Upper lobe of left lung (tissue), 6 donors: ENCODE results near the gene TMEM183A. TPM values are rescaled to one million over a fixed set of nuclear protein-coding genes. Genes with fewer than 3 reads are reported as not detected.

Experiments used
- ATAC-seq, 2 donors: fragments of 200-7000 bp; cut with Tn5 transposase; one replicate each; pipeline ENCODE4 v1.9.1; 2022; ENCODE audit warnings: mild to moderate bottlenecking in 2 of 2, moderate library complexity in 2 of 2; ENCODE audit not compliant: low FRiP score in 2 of 2
- DNase-seq, 2 donors: peaks; one replicate each; pipeline ENCODE4 v3.0.0-alpha.2; 2019 to 2020
- H3K27ac ChIP-seq, 4 donors: fragments of 200-600 bp; sonication (generic); one replicate each; pipeline ENCODE4 v1.5.1; 2016 to 2019
- H3K27me3 ChIP-seq, 4 donors: fragments of 200-600 bp; sonication (generic); one replicate each; pipeline ENCODE4 v1.5.1; 2017 to 2019
- H3K36me3 ChIP-seq, 4 donors: fragments of 200-600 bp; sonication (generic); one replicate each; pipeline ENCODE4 v1.5.1; 2016 to 2019
- H3K4me1 ChIP-seq, 4 donors: fragments of 200-600 bp; sonication (generic); one replicate each; pipeline ENCODE4 v1.5.1; 2018 to 2019
- H3K4me3 ChIP-seq, 4 donors: fragments of 200-600 bp; sonication (generic); one replicate each; pipeline ENCODE4 v1.5.1; 2017 to 2019; ENCODE audit warnings: mild to moderate bottlenecking in 2 of 4, moderate library complexity in 1 of 4
- H3K9me3 ChIP-seq, 4 donors: fragments of 200-600 bp; sonication (generic); one replicate each; pipeline ENCODE4 v1.5.1; 2018 to 2019
- EP300 ChIP-seq, 4 donors: sonication (generic); formaldehyde crosslinking; IDR thresholded peaks; one replicate each; pipeline ENCODE4 v1.5.1; 2017; ENCODE audit warnings: antibody characterized with exemption in 4 of 4, control low read depth in 2 of 4
- POLR2A ChIP-seq, 4 donors: fragments of 450-650 bp; IDR thresholded peaks; one replicate each; pipeline ENCODE4 v1.5.1; 2016 to 2017; ENCODE audit warnings: antibody characterized with exemption in 4 of 4, mild to moderate bottlenecking in 2 of 4
- POLR2AphosphoS5 ChIP-seq, 2 donors: sonication (generic); formaldehyde crosslinking; IDR thresholded peaks; one replicate each; pipeline ENCODE4 v1.5.1; 2017; ENCODE audit warnings: antibody characterized with exemption in 2 of 2
- WGBS, 2 donors: methylation state at CpG; one replicate each; pipeline ENCODE4 v1.1.5; 2017 to 2018; 5-methylcytosine and 5-hydroxymethylcytosine counted together
- total RNA-seq, 6 donors: library from RNA; depleted of rRNA in 4 of 6; stranded (reverse); fragments of >200 nt in 4 of 6; gene quantifications; one replicate each; pipeline versions ENCODE4 v1.1.0 to v1.2.1, GENCODE V29; 2016 to 2021
- TF ChIP-seq, protein P1 (sequence below), 6 experiments: fragments of 450-650 bp in 4 of 6; fragments of 200-600 bp in 2 of 6; sonication (generic) in 2 of 6; IDR thresholded peaks; one replicate each; pipeline ENCODE4 v1.5.1; 2016 to 2019; ENCODE audit warnings: antibody characterized with exemption in 6 of 6
- donor health status: DM: no; HTN: no; CAD: no; lungs with moderate emphysema.
- donor health status: DM: no; HTN: yes; CAD: no; lungs with severe emphysema.

Gene TMEM183A
- total RNA-seq, 6 donors from 2014 or later = 45.4 to 71.9 (median 68.1) TPM

DNA sequence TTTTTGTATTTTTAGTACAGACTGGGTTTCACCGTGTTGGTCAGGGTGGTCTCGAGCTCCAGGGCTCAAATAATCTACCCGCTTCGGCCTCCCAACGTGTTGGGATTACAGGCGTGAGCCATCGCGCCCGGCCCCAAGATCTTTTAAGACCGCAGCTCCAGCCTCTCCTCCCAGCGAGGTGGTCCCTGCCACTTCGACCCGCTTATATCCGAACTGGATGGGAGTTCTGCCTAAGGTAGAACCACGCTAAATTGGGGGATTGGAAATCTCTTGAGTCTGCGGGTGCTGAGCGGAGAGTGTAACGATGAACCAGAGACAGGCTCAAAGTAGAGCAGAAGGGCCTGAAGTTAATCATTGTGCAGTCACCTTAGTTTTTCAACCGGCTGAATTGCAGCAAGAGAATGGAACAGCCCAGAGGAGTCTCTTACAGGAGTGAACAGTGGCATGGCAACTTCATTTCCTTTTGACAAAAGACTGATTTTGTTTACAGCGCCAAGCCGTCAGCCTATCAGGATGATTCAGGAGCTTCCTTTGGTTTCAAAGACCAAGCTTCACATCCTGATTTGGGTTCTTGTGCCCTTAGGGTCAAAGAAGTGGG lies 39.4 kb upstream of the TMEM183A start:
- Histone ChIP-seq H3K27me3 (no peaks in the 10 kb centered on the region), H3K27ac (peak overlapping the region; percentile 81 to 96 (median 92)), H3K36me3 (peaks cover 0 to 23% (median 14%) of the 10 kb centered on the region in 4 donors), H3K4me3 (peak overlapping the region; percentile 23 to 94 (median 80)), H3K9me3 (no peaks in the 10 kb centered on the region), H3K4me1 (peaks cover 25 to 36% (median 26%) of the 10 kb centered on the region in 4 donors)
- WGBS, 2 donors = 5 to 8% methylated on average over 14 to 21 of the region's 21 CpGs
- DNase-seq (peak; percentile 33 to 44), ATAC-seq (peak in 1 of 2 donors; percentile 18)
- TF ChIP-seq EP300 (IDR thresholded peaks at IDR 0.05) = no peak
- TF ChIP-seq POLR2AphosphoS5 (IDR thresholded peaks at IDR 0.05) = no peak
- peak in 1 of 4 donors; percentile 24 for TF ChIP-seq POLR2A (IDR thresholded peaks at IDR 0.05)
- TF ChIP-seq, protein P1, sequence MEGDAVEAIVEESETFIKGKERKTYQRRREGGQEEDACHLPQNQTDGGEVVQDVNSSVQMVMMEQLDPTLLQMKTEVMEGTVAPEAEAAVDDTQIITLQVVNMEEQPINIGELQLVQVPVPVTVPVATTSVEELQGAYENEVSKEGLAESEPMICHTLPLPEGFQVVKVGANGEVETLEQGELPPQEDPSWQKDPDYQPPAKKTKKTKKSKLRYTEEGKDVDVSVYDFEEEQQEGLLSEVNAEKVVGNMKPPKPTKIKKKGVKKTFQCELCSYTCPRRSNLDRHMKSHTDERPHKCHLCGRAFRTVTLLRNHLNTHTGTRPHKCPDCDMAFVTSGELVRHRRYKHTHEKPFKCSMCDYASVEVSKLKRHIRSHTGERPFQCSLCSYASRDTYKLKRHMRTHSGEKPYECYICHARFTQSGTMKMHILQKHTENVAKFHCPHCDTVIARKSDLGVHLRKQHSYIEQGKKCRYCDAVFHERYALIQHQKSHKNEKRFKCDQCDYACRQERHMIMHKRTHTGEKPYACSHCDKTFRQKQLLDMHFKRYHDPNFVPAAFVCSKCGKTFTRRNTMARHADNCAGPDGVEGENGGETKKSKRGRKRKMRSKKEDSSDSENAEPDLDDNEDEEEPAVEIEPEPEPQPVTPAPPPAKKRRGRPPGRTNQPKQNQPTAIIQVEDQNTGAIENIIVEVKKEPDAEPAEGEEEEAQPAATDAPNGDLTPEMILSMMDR (IDR thresholded peaks at IDR 0.05) = no peak

DNA sequence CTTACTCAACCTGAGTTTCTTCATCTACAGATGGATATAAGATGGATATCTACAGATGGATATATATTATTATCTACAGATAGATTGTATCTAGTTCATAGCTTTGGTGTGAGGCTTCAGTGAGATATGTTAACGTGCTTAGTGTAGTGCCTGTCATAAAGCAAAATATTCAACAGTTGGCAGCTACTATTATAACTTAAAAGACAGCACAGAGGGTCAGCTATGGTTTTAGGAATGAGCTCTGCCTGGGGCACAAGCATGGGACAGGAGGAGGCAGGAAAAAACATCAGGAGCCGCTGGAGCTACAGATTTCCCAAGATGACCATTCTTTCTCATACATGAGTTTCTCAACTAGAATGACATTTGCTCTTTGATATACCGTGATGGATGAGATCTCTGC lies 38.8 kb upstream of the TMEM183A start:
- Histone ChIP-seq H3K27ac (peak overlapping the region; percentile 81 to 96 (median 92)), H3K4me1 (peaks cover 25 to 36% (median 26%) of the 10 kb centered on the region in 4 donors), H3K36me3 (peaks cover 0 to 20% (median 10%) of the 10 kb centered on the region in 4 donors), H3K4me3 (peak overlapping the region in 3 of 4 donors; percentile 71 to 94 (median 90)), H3K27me3 (no peaks in the 10 kb centered on the region), H3K9me3 (no peaks in the 10 kb centered on the region)
- no peak for TF ChIP-seq POLR2A (IDR thresholded peaks at IDR 0.05)
- TF ChIP-seq, protein P1 (IDR thresholded peaks at IDR 0.05) = no peak
- WGBS, 2 donors = 48 to 62% methylated on average over 3 of the region's 3 CpGs
- DNase-seq (no peak), ATAC-seq (no peak)

DNA sequence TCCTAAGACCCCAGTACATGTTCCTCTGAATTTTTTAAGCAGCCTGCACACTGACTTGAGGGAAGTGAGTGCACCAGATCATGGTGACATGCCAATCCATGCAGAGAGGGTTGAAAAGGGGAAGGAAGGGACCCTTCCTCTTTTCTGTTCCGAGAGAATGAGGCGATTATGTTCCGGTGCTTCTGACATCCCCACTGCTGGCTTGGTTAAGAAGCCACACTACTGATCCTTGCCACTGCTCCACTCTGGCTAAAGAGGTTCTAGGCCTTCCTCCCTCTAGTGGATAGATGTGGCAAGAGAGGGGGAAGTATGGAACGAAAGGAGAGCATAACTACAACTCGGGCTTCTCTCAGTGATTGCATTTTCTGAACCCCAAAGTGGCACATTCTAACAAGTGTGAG lies 38.3 kb upstream of the TMEM183A start:
- H3K4me1 ChIP-seq = peaks cover 25 to 36% (median 26%) of the 10 kb centered on the region in 4 donors
- no peaks in the 10 kb centered on the region for H3K27me3 ChIP-seq
- no peak overlapping the region for H3K4me3 ChIP-seq
- no peaks in the 10 kb centered on the region for H3K9me3 ChIP-seq
- peak in 1 of 2 donors; percentile 76 for DNase-seq
- peak overlapping the region; percentile 81 to 96 (median 92) for H3K27ac ChIP-seq
- ATAC-seq = peak; percentile 78 to 89
- peaks cover 0 to 14% (median 5%) of the 10 kb centered on the region in 4 donors for H3K36me3 ChIP-seq
- WGBS, 2 donors = 18 to 29% methylated on average over 5 of the region's 5 CpGs
- TF ChIP-seq EP300 (IDR thresholded peaks at IDR 0.05) = no peak
- TF ChIP-seq POLR2A (IDR thresholded peaks at IDR 0.05) = peak in 1 of 4 donors; percentile 27
- TF ChIP-seq POLR2AphosphoS5 (IDR thresholded peaks at IDR 0.05) = peak; percentile 32 to 69
- TF ChIP-seq, protein P1 (IDR thresholded peaks at IDR 0.05) = peak; percentile 44 to 74 (median 68)

GRCh38 chr1:202972046-202972445 lies 35.1 kb upstream of the TMEM183A start:
- no peak overlapping the region for H3K4me3 ChIP-seq
- DNase-seq (no peak), ATAC-seq (no peak)

More at GRCh38 chr1:202972046-202972445, 35.1 kb upstream of the TMEM183A start:
- H3K27ac ChIP-seq = no peak overlapping the region
- peaks cover 9 to 24% (median 15%) of the 10 kb centered on the region in 4 donors for H3K4me1 ChIP-seq
- no peaks in the 10 kb centered on the region for H3K27me3 ChIP-seq
- WGBS, 2 donors = 72 to 73% methylated on average over 4 of the region's 4 CpGs
- no peaks in the 10 kb centered on the region for H3K36me3 ChIP-seq
- TF ChIP-seq EP300 (IDR thresholded peaks at IDR 0.05) (no peak), POLR2AphosphoS5 (IDR thresholded peaks at IDR 0.05) (no peak), POLR2A (IDR thresholded peaks at IDR 0.05) (no peak)
- TF ChIP-seq, protein P1 (IDR thresholded peaks at IDR 0.05) = no peak
- no peaks in the 10 kb centered on the region for H3K9me3 ChIP-seq
